H9 (cell line): ENCODE measurements around the gene GATA6. TPM values are rescaled to one million over a fixed set of nuclear protein-coding genes. Genes with fewer than 3 reads are reported as not detected.

Experiments
- DNase-seq: peaks from one replicate; pipeline ENCODE4 v3.0.0-alpha.2; 2017
- H2AFZ ChIP-seq: one replicate; pipeline ENCODE4 v1.6.1; 2013; ENCODE audit warnings: mild to moderate bottlenecking, low read length, control low read depth, moderate library complexity
- H2AK5ac ChIP-seq: 2 replicates; pipeline ENCODE4 v1.6.1; 2013; ENCODE audit warnings: low read length, control low read depth, mixed read lengths; ENCODE audit not compliant: insufficient read length
- H2BK120ac ChIP-seq: one replicate; pipeline ENCODE4 v1.6.1; 2013; ENCODE audit warnings: low read depth, mild to moderate bottlenecking, low read length, control low read depth, inconsistent platforms; ENCODE audit not compliant: poor library complexity, severe bottlenecking
- H2BK12ac ChIP-seq: 2 replicates; pipeline ENCODE4 v1.6.1; 2013; ENCODE audit warnings: low read length, control low read depth, mixed read lengths, low read depth; ENCODE audit not compliant: insufficient read length
- H2BK15ac ChIP-seq: 2 replicates; pipeline ENCODE4 v1.6.1; 2013; ENCODE audit warnings: low read depth, low read length, control low read depth
- H2BK20ac ChIP-seq: one replicate; pipeline ENCODE4 v1.6.1; 2013; ENCODE audit warnings: low read depth, mild to moderate bottlenecking, low read length, control low read depth, inconsistent platforms; ENCODE audit not compliant: poor library complexity, severe bottlenecking
- H2BK5ac ChIP-seq: 2 replicates; pipeline ENCODE4 v1.6.1; 2013; ENCODE audit warnings: low read length, control low read depth, mixed read lengths; ENCODE audit not compliant: insufficient read length
- H3K14ac ChIP-seq: 2 replicates; pipeline ENCODE4 v1.6.1; 2013; ENCODE audit warnings: low read length, control low read depth; ENCODE audit not compliant: insufficient read depth
- H3K18ac ChIP-seq: 2 replicates; pipeline ENCODE4 v1.6.1; 2013; ENCODE audit warnings: low read depth, mild to moderate bottlenecking, mixed read lengths, low read length, control low read depth; ENCODE audit not compliant: insufficient read length
- H3K23ac ChIP-seq: 2 replicates; pipeline ENCODE4 v1.6.1; 2013; ENCODE audit warnings: low read length, control low read depth, mixed read lengths, low read depth; ENCODE audit not compliant: insufficient read length
- H3K23me2 ChIP-seq: 2 replicates; pipeline ENCODE4 v1.6.1; 2013; ENCODE audit warnings: low read depth, mild to moderate bottlenecking, mixed read lengths, low read length, control low read depth; ENCODE audit not compliant: insufficient read length, poor library complexity, severe bottlenecking
- H3K27ac ChIP-seq: 2 replicates; pipeline ENCODE4 v1.5.1; 2013; ENCODE audit warnings: low read length, control low read depth, mixed read lengths, low read depth; ENCODE audit not compliant: insufficient read length
- H3K27me3 ChIP-seq: 2 replicates; pipeline ENCODE4 v1.6.1; 2013; ENCODE audit warnings: low read length, control low read depth, inconsistent platforms; ENCODE audit not compliant: insufficient read depth
- H3K4ac ChIP-seq: 2 replicates; pipeline ENCODE4 v1.6.1; 2013; ENCODE audit warnings: low read depth, mild to moderate bottlenecking, control low read depth, inconsistent platforms, low read length, moderate library complexity
- H3K4me1 ChIP-seq: 2 replicates; pipeline ENCODE4 v1.6.1; 2013; ENCODE audit warnings: low read length, control low read depth, inconsistent platforms; ENCODE audit not compliant: insufficient read depth
- H3K4me2 ChIP-seq: 2 replicates; pipeline ENCODE4 v1.6.1; 2013; ENCODE audit warnings: low read length, control low read depth, mixed read lengths; ENCODE audit not compliant: insufficient read length, insufficient read depth
- H3K56ac ChIP-seq: 2 replicates; pipeline ENCODE4 v1.6.1; 2013; ENCODE audit warnings: low read depth, mild to moderate bottlenecking, mixed read lengths, low read length, control low read depth; ENCODE audit not compliant: insufficient read length
- H3K79me1 ChIP-seq: 2 replicates; pipeline ENCODE4 v1.6.1; 2013; ENCODE audit warnings: low read depth, mild to moderate bottlenecking, moderate library complexity, low read length, control low read depth, inconsistent platforms; ENCODE audit not compliant: insufficient read depth, poor library complexity, severe bottlenecking
- H3K79me2 ChIP-seq: 2 replicates; pipeline ENCODE4 v1.6.1; 2013; ENCODE audit warnings: low read length, control low read depth, inconsistent platforms; ENCODE audit not compliant: insufficient read depth
- H3K9ac ChIP-seq: 2 replicates; pipeline ENCODE4 v1.6.1; 2013; ENCODE audit warnings: low read length, control low read depth, mixed read lengths; ENCODE audit not compliant: insufficient read length; ENCODE audit errors: extremely low read depth
- H3K9me3 ChIP-seq: one replicate; pipeline ENCODE4 v1.6.1; 2013; ENCODE audit warnings: low read depth, low read length, inconsistent platforms; ENCODE audit not compliant: control insufficient read depth
- H3T11ph ChIP-seq: one replicate; pipeline ENCODE4 v1.6.1; 2013; ENCODE audit warnings: mild to moderate bottlenecking, low read length, control low read depth, inconsistent platforms
- H4K20me1 ChIP-seq: one replicate; pipeline ENCODE4 v1.6.1; 2013; ENCODE audit not compliant: control insufficient read depth, insufficient read length, insufficient read depth
- H4K5ac ChIP-seq: 2 replicates; pipeline ENCODE4 v1.6.1; 2013; ENCODE audit warnings: low read depth, mild to moderate bottlenecking, mixed read lengths, low read length, control low read depth; ENCODE audit not compliant: insufficient read length
- H4K8ac ChIP-seq: replicated peaks from 2 replicates; pipeline ENCODE4 v1.6.1; 2013; ENCODE audit warnings: low read length, control low read depth, mixed read lengths, low read depth; ENCODE audit not compliant: insufficient read length
- H4K91ac ChIP-seq: 2 replicates; pipeline ENCODE4 v1.6.1; 2013; ENCODE audit warnings: low read depth, mild to moderate bottlenecking, moderate library complexity, mixed read lengths, low read length, control low read depth; ENCODE audit not compliant: insufficient read length
- H3K27ac Mint-ChIP-seq, 3 experiments: 2 replicates in 2 of 3; 3 replicates in 1 of 3; pipeline ENCODE4 v1.8.0; 2020 to 2021; ENCODE audit warnings: mixed read lengths in 3 of 3, mild to moderate bottlenecking in 1 of 3, moderate library complexity in 1 of 3
- H3K27me3 Mint-ChIP-seq: 2 replicates; pipeline ENCODE4 v1.8.0; 2021; ENCODE audit warnings: low read depth, mild to moderate bottlenecking, moderate library complexity, mixed read lengths
- H3K36me3 Mint-ChIP-seq, 3 experiments: 2 replicates in 2 of 3; 3 replicates in 1 of 3; pipeline ENCODE4 v1.8.0; 2020 to 2021; ENCODE audit warnings: low read depth in 3 of 3, mixed read lengths in 3 of 3; ENCODE audit not compliant: insufficient read depth in 1 of 3
- H3K4me1 Mint-ChIP-seq, 2 experiments: 2 replicates each; pipeline ENCODE4 v1.8.0; 2020; ENCODE audit warnings: mixed read lengths in 2 of 2
- H3K4me3 Mint-ChIP-seq, 2 experiments: 2 replicates in 1 of 2; 3 replicates in 1 of 2; pipeline ENCODE4 v1.8.0; 2020 to 2021; ENCODE audit warnings: mild to moderate bottlenecking in 2 of 2, mixed read lengths in 2 of 2, moderate library complexity in 1 of 2
- H3K9me3 Mint-ChIP-seq, 2 experiments: 2 replicates in 1 of 2; 3 replicates in 1 of 2; pipeline ENCODE4 v1.8.0; 2020; ENCODE audit warnings: mild to moderate bottlenecking in 2 of 2, mixed read lengths in 2 of 2, moderate library complexity in 1 of 2
- WGBS: extraction: QIAGEN DNeasy Blood & Tissue Kit; methylation state at CpG from one replicate; pipeline ENCODE4 v1.1.7; 2013; ENCODE audit warnings: missing lambda C conversion rate, low lambda C conversion rate, mixed read lengths; ENCODE audit not compliant: insufficient read length; ENCODE audit errors: extremely low coverage; 5-methylcytosine and 5-hydroxymethylcytosine counted together
- total RNA-seq: library from RNA; stranded (reverse); gene quantifications from 2 replicates; pipeline ENCODE4 v1.2.1, GENCODE V29; 2021
- TF ChIP-seq, protein P1 (sequence below): fragments of 200-600 bp; sonication (generic); conservative IDR thresholded peaks from 3 replicates; pipeline ENCODE4 v1.8.0; 2021; ENCODE audit warnings: antibody characterized with exemption, mild to moderate bottlenecking

Gene GATA6
- total RNA-seq, 1 experiment from 2014 or later: not detected

DNA sequence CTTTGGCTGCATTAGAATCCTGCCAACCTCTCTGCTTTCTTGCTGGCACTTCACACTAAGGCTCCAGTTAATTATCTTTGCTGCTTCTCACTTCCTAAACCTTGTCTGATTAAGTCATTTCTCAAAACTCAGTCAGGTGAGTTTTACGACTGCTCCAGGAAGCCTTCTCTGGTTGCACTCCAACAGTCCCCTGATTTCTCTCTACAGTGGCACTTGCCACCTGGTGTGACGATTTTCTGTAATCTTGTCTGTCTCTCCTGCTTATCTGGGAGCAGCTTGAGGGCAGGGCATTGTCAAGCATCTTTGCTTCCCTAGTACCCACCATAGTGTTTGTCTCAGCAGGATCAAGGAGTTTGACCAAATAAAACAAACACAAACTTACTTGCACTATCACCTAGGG is 10.4 kb upstream of the GATA6 start:
- no peaks in the 10 kb centered on the region for H3K9me3 ChIP-seq
- H3K36me3 Mint-ChIP-seq: no peaks in the 10 kb centered on the region
- no peak overlapping the region for H2BK120ac ChIP-seq
- H2BK5ac ChIP-seq: no peak overlapping the region
- H2AK5ac ChIP-seq: no peak overlapping the region
- H2BK15ac ChIP-seq: no peak overlapping the region
- no peak overlapping the region for H3K18ac ChIP-seq
- H3K4me1 Mint-ChIP-seq: no peaks in the 10 kb centered on the region
- H2BK20ac ChIP-seq: no peak overlapping the region
- no peaks in the 10 kb centered on the region for H3K23me2 ChIP-seq
- H3T11ph ChIP-seq: no peak overlapping the region
- no peak overlapping the region for H3K56ac ChIP-seq
- H4K20me1 ChIP-seq: no peaks in the 10 kb centered on the region
- DNase-seq: no peak
- H3K79me1 ChIP-seq: no peaks in the 10 kb centered on the region
- no peak overlapping the region for H4K5ac ChIP-seq
- no peak overlapping the region for H2AFZ ChIP-seq
- H4K8ac ChIP-seq: no peak overlapping the region
- H3K27me3 Mint-ChIP-seq: peaks cover 86% of the 10 kb centered on the region
- H3K27me3 ChIP-seq: peaks cover 22% of the 10 kb centered on the region
- H3K14ac ChIP-seq: no peak overlapping the region
- H4K91ac ChIP-seq: no peak overlapping the region
- no peak overlapping the region for H3K27ac ChIP-seq
- no peaks in the 10 kb centered on the region for H3K4me1 ChIP-seq
- H3K9me3 Mint-ChIP-seq: no peaks in the 10 kb centered on the region
- H3K4me3 Mint-ChIP-seq: no peak overlapping the region
- no peak overlapping the region for H2BK12ac ChIP-seq
- H3K23ac ChIP-seq: no peak overlapping the region
- no peak overlapping the region for H3K4me2 ChIP-seq
- H3K79me2 ChIP-seq: no peaks in the 10 kb centered on the region
- no peak overlapping the region for H3K4ac ChIP-seq
- H3K9ac ChIP-seq: no peak overlapping the region
- no CpG with 5 or more reads among the region's 2 CpGs for WGBS
- TF ChIP-seq, protein P1, sequence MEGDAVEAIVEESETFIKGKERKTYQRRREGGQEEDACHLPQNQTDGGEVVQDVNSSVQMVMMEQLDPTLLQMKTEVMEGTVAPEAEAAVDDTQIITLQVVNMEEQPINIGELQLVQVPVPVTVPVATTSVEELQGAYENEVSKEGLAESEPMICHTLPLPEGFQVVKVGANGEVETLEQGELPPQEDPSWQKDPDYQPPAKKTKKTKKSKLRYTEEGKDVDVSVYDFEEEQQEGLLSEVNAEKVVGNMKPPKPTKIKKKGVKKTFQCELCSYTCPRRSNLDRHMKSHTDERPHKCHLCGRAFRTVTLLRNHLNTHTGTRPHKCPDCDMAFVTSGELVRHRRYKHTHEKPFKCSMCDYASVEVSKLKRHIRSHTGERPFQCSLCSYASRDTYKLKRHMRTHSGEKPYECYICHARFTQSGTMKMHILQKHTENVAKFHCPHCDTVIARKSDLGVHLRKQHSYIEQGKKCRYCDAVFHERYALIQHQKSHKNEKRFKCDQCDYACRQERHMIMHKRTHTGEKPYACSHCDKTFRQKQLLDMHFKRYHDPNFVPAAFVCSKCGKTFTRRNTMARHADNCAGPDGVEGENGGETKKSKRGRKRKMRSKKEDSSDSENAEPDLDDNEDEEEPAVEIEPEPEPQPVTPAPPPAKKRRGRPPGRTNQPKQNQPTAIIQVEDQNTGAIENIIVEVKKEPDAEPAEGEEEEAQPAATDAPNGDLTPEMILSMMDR: no peak
- H3K27ac Mint-ChIP-seq: no peak overlapping the region
